Right lobe of liver (tissue), 4 donors: ENCODE measurements around the gene PNMA8C.

Experiments
- CTCF ChIP-seq, 4 donors: fragments of 200-600 bp in 3 of 4; fragments of 450-650 bp in 1 of 4; IDR thresholded peaks; one replicate each; pipeline versions ENCODE4 v1.5.1 to v1.8.0; 2016 to 2022; ENCODE audit warnings: antibody characterized with exemption in 4 of 4, mild to moderate bottlenecking in 2 of 4
- POLR2A ChIP-seq: fragments of 450-650 bp; IDR thresholded peaks from one replicate; pipeline ENCODE4 v1.6.1; 2017; ENCODE audit warnings: antibody characterized with exemption, mild to moderate bottlenecking
- donor health status: DM: no; HTN: no; CAD: no.
- donor health status: DM: no; HTN: no; CAD: no.
- donor health status: DM: no; HTN: yes; CAD: no.

- TF ChIP-seq CTCF (IDR thresholded peaks at IDR 0.05) (no peak), POLR2A (no peak)
Measured at GRCh38 chr19:46452186-46452585, 23.4 kb upstream of the PNMA8C start.
